GM23338 (cell line): ENCODE results near the gene MPHOSPH9. TPM values are rescaled to one million over a fixed set of nuclear protein-coding genes. Genes with fewer than 3 reads are reported as not detected.

Experiments used
- ATAC-seq: fragments of 200-7000 bp; cut with Tn5 transposase; 3 replicates; pipeline ENCODE4 v1.9.1; 2020
- DNase-seq: peaks from one replicate; pipeline ENCODE4 v3.0.0-alpha.2; 2015; ENCODE audit warnings: low spot score
- H2AFZ ChIP-seq: fragments of 200-600 bp; sonication (generic); 2 replicates; pipeline ENCODE4 v1.8.0; 2016; ENCODE audit warnings: antibody characterized with exemption, mild to moderate bottlenecking, moderate library complexity
- H3F3A ChIP-seq: fragments of 200-600 bp; sonication (generic); replicated peaks from 2 replicates; pipeline ENCODE4 v1.8.0; 2017; ENCODE audit warnings: antibody characterized with exemption, mixed run types, low read depth
- H3K27ac ChIP-seq: fragments of 200-600 bp; sonication (generic); 2 replicates; pipeline ENCODE4 v1.6.1; 2016; ENCODE audit warnings: low read depth
- H3K27me3 ChIP-seq: fragments of 200-600 bp; sonication (generic); 2 replicates; pipeline ENCODE4 v1.8.0; 2016; ENCODE audit warnings: mild to moderate bottlenecking, mixed run types, moderate library complexity; ENCODE audit not compliant: insufficient read depth
- H3K36me3 ChIP-seq: fragments of 200-600 bp; sonication (generic); 2 replicates; pipeline ENCODE4 v1.8.0; 2016; ENCODE audit warnings: mild to moderate bottlenecking; ENCODE audit not compliant: insufficient read depth
- H3K4me1 ChIP-seq: fragments of 200-600 bp; sonication (generic); 2 replicates; pipeline ENCODE4 v1.8.0; 2016; ENCODE audit warnings: mild to moderate bottlenecking, moderate library complexity; ENCODE audit not compliant: insufficient read depth
- H3K4me2 ChIP-seq: fragments of 200-600 bp; sonication (generic); 2 replicates; pipeline ENCODE4 v1.7.1; 2017; ENCODE audit warnings: mixed run types
- H3K4me3 ChIP-seq: fragments of 200-600 bp; sonication (generic); 2 replicates; pipeline ENCODE4 v1.6.1; 2016; ENCODE audit warnings: mixed run types
- H3K79me2 ChIP-seq: fragments of 200-600 bp; sonication (generic); replicated peaks from 2 replicates; pipeline ENCODE4 v1.8.0; 2017; ENCODE audit warnings: mild to moderate bottlenecking; ENCODE audit not compliant: insufficient read depth
- H3K9me2 ChIP-seq: fragments of 200-600 bp; sonication (generic); 2 replicates; pipeline ENCODE4 v1.8.0; 2017; ENCODE audit not compliant: insufficient read depth
- H4K20me1 ChIP-seq: fragments of 200-600 bp; sonication (generic); replicated peaks from 2 replicates; pipeline ENCODE4 v1.8.0; 2017; ENCODE audit warnings: mild to moderate bottlenecking; ENCODE audit not compliant: insufficient read depth
- H3K27ac Mint-ChIP-seq: 2 replicates; pipeline ENCODE4 v1.8.0; 2020; ENCODE audit warnings: inconsistent platforms, mild to moderate bottlenecking, moderate library complexity, mixed read lengths
- H3K27me3 Mint-ChIP-seq: 3 replicates; pipeline ENCODE4 v1.8.0; 2022; ENCODE audit warnings: low read depth, mild to moderate bottlenecking, moderate library complexity, mixed read lengths, inconsistent platforms; ENCODE audit not compliant: insufficient read depth, poor library complexity
- H3K36me3 Mint-ChIP-seq: 3 replicates; pipeline ENCODE4 v1.8.0; 2021; ENCODE audit warnings: low read depth, mild to moderate bottlenecking, inconsistent platforms, moderate library complexity, mixed read lengths
- H3K4me1 Mint-ChIP-seq: 3 replicates; pipeline ENCODE4 v1.8.0; 2020; ENCODE audit warnings: mild to moderate bottlenecking, inconsistent platforms, mixed read lengths
- H3K4me3 Mint-ChIP-seq: 3 replicates; pipeline ENCODE4 v1.8.0; 2021; ENCODE audit warnings: moderate library complexity, mild to moderate bottlenecking, inconsistent platforms, mixed read lengths
- H3K9me3 Mint-ChIP-seq: 3 replicates; pipeline ENCODE4 v1.8.0; 2020; ENCODE audit warnings: moderate library complexity, mild to moderate bottlenecking, inconsistent platforms, mixed read lengths
- CREB1 ChIP-seq: fragments of 250-450 bp; sonication (Bioruptor Pico); IDR thresholded peaks from 2 replicates; pipeline ENCODE4 v1.5.0; 2020; ENCODE audit warnings: low read depth, mild to moderate bottlenecking, moderate library complexity
- EZH2 ChIP-seq: fragments of 200-600 bp; sonication (generic); IDR thresholded peaks from one replicate; pipeline ENCODE4 v1.8.0; 2017; ENCODE audit warnings: antibody characterized with exemption, mild to moderate bottlenecking, low read depth; ENCODE audit not compliant: unreplicated experiment
- EZH2phosphoT487 ChIP-seq: fragments of 200-600 bp; sonication (generic); IDR thresholded peaks from one replicate; pipeline ENCODE4 v1.8.1; 2018; ENCODE audit warnings: antibody characterized with exemption; ENCODE audit not compliant: unreplicated experiment
- JUNB ChIP-seq: IDR thresholded peaks from one replicate; pipeline ENCODE4 v1.6.1; 2016; ENCODE audit warnings: antibody characterized with exemption; ENCODE audit not compliant: unreplicated experiment
- NANOG ChIP-seq: IDR thresholded peaks from 2 replicates; pipeline ENCODE4 v1.6.1; 2016; ENCODE audit warnings: antibody characterized with exemption, borderline replicate concordance
- POLR2AphosphoS5 ChIP-seq: IDR thresholded peaks from 2 replicates; pipeline ENCODE4 v1.6.1; 2016; ENCODE audit warnings: antibody characterized with exemption, low read depth
- STAT1 ChIP-seq: IDR thresholded peaks from one replicate; pipeline ENCODE4 v1.6.1; 2016; ENCODE audit warnings: antibody characterized with exemption; ENCODE audit not compliant: unreplicated experiment
- ZNF114 ChIP-seq: fragments of 250-450 bp; sonication (Bioruptor Pico); IDR thresholded peaks from 2 replicates; pipeline ENCODE4 v1.5.0; 2020; ENCODE audit warnings: mild to moderate bottlenecking, moderate library complexity
- ZNF331 ChIP-seq: fragments of 250-450 bp; sonication (Bioruptor Pico); IDR thresholded peaks from 2 replicates; pipeline ENCODE4 v1.5.0; 2020; ENCODE audit warnings: low read depth, mild to moderate bottlenecking, moderate library complexity
- ZNF462 ChIP-seq: fragments of 250-450 bp; sonication (Bioruptor Pico); IDR thresholded peaks from 2 replicates; pipeline ENCODE4 v1.5.0; 2020; ENCODE audit warnings: mild to moderate bottlenecking, moderate library complexity
- polyA plus RNA-seq: library from polyadenylated mRNA; unstranded; fragments of >200 nt; fragmentation: Nextera tagmentation; extraction: Ambion mirVana; gene quantifications from 2 replicates; pipeline ENCODE4 v1.2.1, GENCODE V29; 2016
- total RNA-seq: library from RNA; depleted of rRNA; stranded (reverse); fragments of >200 nt; shearing (Covaris generic); gene quantifications from 2 replicates; pipeline ENCODE4 v1.2.3, GENCODE V29; 2014
- TF ChIP-seq, protein P1 (sequence below): IDR thresholded peaks from 2 replicates; pipeline ENCODE4 v1.6.1; 2016; ENCODE audit warnings: antibody characterized with exemption
- TF ChIP-seq, protein P2 (sequence below): IDR thresholded peaks from one replicate; pipeline ENCODE4 v1.6.1; 2018; ENCODE audit warnings: antibody characterized with exemption; ENCODE audit not compliant: unreplicated experiment
- TF ChIP-seq, protein P3 (sequence below), 2 experiments: fragments of 200-600 bp in 1 of 2; sonication (generic) in 1 of 2; conservative IDR thresholded peaks; 2 replicates each; pipeline versions ENCODE4 v1.5.1 to v1.6.1; 2016 to 2017; ENCODE audit warnings: antibody characterized with exemption in 2 of 2, low read depth in 2 of 2, mild to moderate bottlenecking in 2 of 2, moderate library complexity in 1 of 2

MPHOSPH9 gene
- total and polyA plus RNA-seq, 2 experiments from 2014 or later: 30.5 to 77.9 TPM

DNA sequence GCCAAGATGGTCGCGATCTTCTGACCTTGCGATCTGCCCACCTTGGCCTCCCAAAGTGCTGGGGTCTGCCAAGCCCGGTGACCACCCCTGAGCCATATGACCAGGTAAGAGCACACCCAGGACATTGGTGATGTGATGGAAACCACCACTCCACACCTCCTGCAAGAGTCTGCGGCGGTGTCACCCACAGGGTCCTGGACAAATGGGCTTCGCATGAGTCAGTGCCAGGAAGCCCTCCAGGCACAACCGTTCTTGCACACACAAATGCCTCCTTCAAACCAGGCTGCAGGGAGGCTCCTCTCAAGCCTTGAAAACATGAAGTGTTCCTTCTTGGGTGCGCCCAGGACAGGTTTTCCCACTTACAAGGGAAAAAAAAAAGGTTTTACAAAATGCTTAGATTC lies 98.7 kb downstream of the MPHOSPH9 start:
- H2AFZ ChIP-seq: no peak overlapping the region
- Mint-ChIP-seq H3K27ac (no peak overlapping the region), H3K4me3 (no peak overlapping the region), H3K9me3 (peaks cover 3% of the 10 kb centered on the region; the same call in 1 of the 3 replicates), H3K36me3 (no peaks in the 10 kb centered on the region), H3K4me1 (no peaks in the 10 kb centered on the region), H3K27me3 (peaks cover 3% of the 10 kb centered on the region)
- no peaks in the 10 kb centered on the region; the same call in 1 of the 2 replicates for H4K20me1 ChIP-seq
- no peak overlapping the region for H3K27ac ChIP-seq
- H3K4me1 ChIP-seq: no peaks in the 10 kb centered on the region
- H3K27me3 ChIP-seq: no peaks in the 10 kb centered on the region
- ATAC-seq (no peak), DNase-seq (no peak)
- no peaks in the 10 kb centered on the region for H3F3A ChIP-seq
- no peak overlapping the region for H3K4me2 ChIP-seq
- H3K79me2 ChIP-seq: no peaks in the 10 kb centered on the region
- H3K36me3 ChIP-seq: no peaks in the 10 kb centered on the region
- TF ChIP-seq, protein P1, sequence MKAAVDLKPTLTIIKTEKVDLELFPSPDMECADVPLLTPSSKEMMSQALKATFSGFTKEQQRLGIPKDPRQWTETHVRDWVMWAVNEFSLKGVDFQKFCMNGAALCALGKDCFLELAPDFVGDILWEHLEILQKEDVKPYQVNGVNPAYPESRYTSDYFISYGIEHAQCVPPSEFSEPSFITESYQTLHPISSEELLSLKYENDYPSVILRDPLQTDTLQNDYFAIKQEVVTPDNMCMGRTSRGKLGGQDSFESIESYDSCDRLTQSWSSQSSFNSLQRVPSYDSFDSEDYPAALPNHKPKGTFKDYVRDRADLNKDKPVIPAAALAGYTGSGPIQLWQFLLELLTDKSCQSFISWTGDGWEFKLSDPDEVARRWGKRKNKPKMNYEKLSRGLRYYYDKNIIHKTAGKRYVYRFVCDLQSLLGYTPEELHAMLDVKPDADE: no peak
- TF ChIP-seq JUNB (no peak), ZNF331 (no peak), ZNF462 (CRISPR knock-in tag) (no peak), NANOG (no peak), STAT1 (no peak), EZH2phosphoT487 (no peak), CREB1 (CRISPR knock-in tag) (no peak), POLR2AphosphoS5 (no peak), EZH2 (no peak), ZNF114 (CRISPR knock-in tag) (no peak)
- TF ChIP-seq, protein P2, sequence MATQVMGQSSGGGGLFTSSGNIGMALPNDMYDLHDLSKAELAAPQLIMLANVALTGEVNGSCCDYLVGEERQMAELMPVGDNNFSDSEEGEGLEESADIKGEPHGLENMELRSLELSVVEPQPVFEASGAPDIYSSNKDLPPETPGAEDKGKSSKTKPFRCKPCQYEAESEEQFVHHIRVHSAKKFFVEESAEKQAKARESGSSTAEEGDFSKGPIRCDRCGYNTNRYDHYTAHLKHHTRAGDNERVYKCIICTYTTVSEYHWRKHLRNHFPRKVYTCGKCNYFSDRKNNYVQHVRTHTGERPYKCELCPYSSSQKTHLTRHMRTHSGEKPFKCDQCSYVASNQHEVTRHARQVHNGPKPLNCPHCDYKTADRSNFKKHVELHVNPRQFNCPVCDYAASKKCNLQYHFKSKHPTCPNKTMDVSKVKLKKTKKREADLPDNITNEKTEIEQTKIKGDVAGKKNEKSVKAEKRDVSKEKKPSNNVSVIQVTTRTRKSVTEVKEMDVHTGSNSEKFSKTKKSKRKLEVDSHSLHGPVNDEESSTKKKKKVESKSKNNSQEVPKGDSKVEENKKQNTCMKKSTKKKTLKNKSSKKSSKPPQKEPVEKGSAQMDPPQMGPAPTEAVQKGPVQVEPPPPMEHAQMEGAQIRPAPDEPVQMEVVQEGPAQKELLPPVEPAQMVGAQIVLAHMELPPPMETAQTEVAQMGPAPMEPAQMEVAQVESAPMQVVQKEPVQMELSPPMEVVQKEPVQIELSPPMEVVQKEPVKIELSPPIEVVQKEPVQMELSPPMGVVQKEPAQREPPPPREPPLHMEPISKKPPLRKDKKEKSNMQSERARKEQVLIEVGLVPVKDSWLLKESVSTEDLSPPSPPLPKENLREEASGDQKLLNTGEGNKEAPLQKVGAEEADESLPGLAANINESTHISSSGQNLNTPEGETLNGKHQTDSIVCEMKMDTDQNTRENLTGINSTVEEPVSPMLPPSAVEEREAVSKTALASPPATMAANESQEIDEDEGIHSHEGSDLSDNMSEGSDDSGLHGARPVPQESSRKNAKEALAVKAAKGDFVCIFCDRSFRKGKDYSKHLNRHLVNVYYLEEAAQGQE: no peak
- TF ChIP-seq, protein P3, sequence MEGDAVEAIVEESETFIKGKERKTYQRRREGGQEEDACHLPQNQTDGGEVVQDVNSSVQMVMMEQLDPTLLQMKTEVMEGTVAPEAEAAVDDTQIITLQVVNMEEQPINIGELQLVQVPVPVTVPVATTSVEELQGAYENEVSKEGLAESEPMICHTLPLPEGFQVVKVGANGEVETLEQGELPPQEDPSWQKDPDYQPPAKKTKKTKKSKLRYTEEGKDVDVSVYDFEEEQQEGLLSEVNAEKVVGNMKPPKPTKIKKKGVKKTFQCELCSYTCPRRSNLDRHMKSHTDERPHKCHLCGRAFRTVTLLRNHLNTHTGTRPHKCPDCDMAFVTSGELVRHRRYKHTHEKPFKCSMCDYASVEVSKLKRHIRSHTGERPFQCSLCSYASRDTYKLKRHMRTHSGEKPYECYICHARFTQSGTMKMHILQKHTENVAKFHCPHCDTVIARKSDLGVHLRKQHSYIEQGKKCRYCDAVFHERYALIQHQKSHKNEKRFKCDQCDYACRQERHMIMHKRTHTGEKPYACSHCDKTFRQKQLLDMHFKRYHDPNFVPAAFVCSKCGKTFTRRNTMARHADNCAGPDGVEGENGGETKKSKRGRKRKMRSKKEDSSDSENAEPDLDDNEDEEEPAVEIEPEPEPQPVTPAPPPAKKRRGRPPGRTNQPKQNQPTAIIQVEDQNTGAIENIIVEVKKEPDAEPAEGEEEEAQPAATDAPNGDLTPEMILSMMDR (conservative IDR thresholded peaks at IDR 0.05; ENCODE audit: low read depth in 2 of 2): no peak
- H3K4me3 ChIP-seq: no peak overlapping the region
- H3K9me2 ChIP-seq: no peaks in the 10 kb centered on the region
